HL-60 (cell line): ENCODE measurements around the gene NCOA5.

Experiments used
- POLR2AphosphoS5 ChIP-seq: IDR thresholded peaks from 2 replicates; pipeline ENCODE4 v1.6.1; 2012; ENCODE audit warnings: low read depth
- TF ChIP-seq, protein P1 (sequence below): IDR thresholded peaks from one replicate; pipeline ENCODE4 v1.5.1; 2011; ENCODE audit warnings: low read length, control low read depth, inconsistent platforms; ENCODE audit not compliant: insufficient read depth

DNA sequence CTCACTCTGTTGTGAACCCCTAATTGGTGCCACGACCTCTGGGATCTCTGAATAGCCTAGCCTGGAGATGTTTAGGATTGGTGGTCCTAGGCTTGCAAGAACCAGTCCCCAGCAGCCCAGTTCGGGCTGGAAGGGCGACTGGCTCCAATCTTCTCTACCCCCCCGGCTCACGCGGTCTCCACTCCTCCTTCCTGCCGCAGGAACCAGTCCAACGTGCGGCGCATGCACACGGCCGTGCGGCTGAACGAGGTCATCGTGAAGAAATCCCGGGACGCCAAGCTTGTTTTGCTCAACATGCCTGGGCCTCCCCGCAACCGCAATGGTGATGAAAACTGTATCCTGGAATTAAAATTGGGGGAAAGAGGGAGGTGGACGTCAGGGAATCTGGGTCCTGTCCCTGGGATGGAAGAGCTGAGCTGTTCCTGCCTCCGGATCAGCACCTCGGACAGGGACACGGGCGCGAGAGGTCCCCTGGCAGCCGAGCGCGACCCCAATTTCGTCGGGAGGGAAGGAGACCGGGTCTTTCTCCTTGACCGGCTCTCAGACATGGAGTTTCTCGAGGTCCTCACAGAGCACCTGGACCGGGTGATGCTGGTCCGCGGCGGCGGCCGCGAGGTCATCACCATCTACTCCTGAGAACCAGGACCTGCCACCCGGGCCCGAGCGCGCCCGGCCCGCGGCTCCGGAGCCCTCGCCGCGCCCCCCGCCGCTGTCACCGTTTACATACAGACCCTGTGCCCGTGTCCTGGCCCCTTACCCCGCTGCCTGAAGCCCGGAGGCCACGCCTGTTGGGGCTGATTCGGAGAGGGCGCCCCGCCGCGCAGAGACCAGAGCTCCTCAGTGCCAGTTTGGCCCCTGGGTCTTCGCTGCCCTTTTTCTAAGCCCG is 32.5 kb downstream of the NCOA5 start:
- TF ChIP-seq, protein P1, sequence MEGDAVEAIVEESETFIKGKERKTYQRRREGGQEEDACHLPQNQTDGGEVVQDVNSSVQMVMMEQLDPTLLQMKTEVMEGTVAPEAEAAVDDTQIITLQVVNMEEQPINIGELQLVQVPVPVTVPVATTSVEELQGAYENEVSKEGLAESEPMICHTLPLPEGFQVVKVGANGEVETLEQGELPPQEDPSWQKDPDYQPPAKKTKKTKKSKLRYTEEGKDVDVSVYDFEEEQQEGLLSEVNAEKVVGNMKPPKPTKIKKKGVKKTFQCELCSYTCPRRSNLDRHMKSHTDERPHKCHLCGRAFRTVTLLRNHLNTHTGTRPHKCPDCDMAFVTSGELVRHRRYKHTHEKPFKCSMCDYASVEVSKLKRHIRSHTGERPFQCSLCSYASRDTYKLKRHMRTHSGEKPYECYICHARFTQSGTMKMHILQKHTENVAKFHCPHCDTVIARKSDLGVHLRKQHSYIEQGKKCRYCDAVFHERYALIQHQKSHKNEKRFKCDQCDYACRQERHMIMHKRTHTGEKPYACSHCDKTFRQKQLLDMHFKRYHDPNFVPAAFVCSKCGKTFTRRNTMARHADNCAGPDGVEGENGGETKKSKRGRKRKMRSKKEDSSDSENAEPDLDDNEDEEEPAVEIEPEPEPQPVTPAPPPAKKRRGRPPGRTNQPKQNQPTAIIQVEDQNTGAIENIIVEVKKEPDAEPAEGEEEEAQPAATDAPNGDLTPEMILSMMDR, result no peak
- no peak for TF ChIP-seq POLR2AphosphoS5
